Measurements from ENCODE around the gene RILPL2. TPM values are rescaled to one million over a fixed set of nuclear protein-coding genes. Genes with fewer than 3 reads are reported as not detected.
A peak's percentile ranks its signal among the peaks of the same experiment; 100 is the strongest.
"Not testable (repeated sequence)": the region's sequence is repeated elsewhere in the genome, so short reads cannot be mapped to it uniquely, and the experiment has no call there.

RILPL2 gene
- total RNA-seq = 10 to 100 TPM in 1 of 2 donors, 1 to 10 TPM in 1; 8.6 to 11.2 TPM

GRCh38 chr12:123436017-123436964 lies at the start of gene RILPL2:
Gene RILPL2 (minus strand): TSS chr12:123436684. CDS start chr12:123436420, 264 bp downstream.
- H3K36me3 Mint-ChIP-seq = peaks cover 21 to 26% of the 10 kb centered on the region in 2 donors
- H3K9me3 Mint-ChIP-seq = no peaks in the 10 kb centered on the region
- peak; percentile 88 to 91 for ATAC-seq
- peak; percentile 93 to 95 for DNase-seq (ENCODE audit: low spot score in 2 of 2)
- peak within 1 kb of the TSS; percentile 98 to 100 for H3K27ac Mint-ChIP-seq

- no peak overlapping the region for H3K27ac Mint-ChIP-seq
- no peak for ATAC-seq
- H3K9me3 Mint-ChIP-seq = no peaks in the 10 kb centered on the region
- no peaks in the 10 kb centered on the region for H3K36me3 Mint-ChIP-seq
- no peak for DNase-seq (ENCODE audit: low spot score in 2 of 2)
These were observed 49.3 kb upstream of the RILPL2 start for GRCh38 chr12:123485756-123486155.

- peak in 1 of 2 donors; percentile 6 for DNase-seq (ENCODE audit: low spot score in 2 of 2)
- no peaks in the 10 kb centered on the region for H3K9me3 Mint-ChIP-seq
- peak in 1 of 2 donors; percentile 67 for ATAC-seq
- H3K27ac Mint-ChIP-seq = peak overlapping the region in 1 of 2 donors; percentile 80
- H3K36me3 Mint-ChIP-seq = no peaks in the 10 kb centered on the region
These were observed 47.2 kb upstream of the RILPL2 start for GRCh38 chr12:123483602-123484248.

GRCh38 chr12:123482876-123483275 lies 46.4 kb upstream of the RILPL2 start:
- no peak overlapping the region for H3K27ac Mint-ChIP-seq
- no peak for ATAC-seq
- no peaks in the 10 kb centered on the region for H3K36me3 Mint-ChIP-seq
- no peak for DNase-seq (ENCODE audit: low spot score in 2 of 2)
- H3K9me3 Mint-ChIP-seq = no peaks in the 10 kb centered on the region

- not testable (repeated sequence) for DNase-seq (ENCODE audit: low spot score in 2 of 2); H3K9me3 Mint-ChIP-seq; H3K36me3 Mint-ChIP-seq; ATAC-seq
- peak overlapping the region in 1 of 2 donors; percentile 44 for H3K27ac Mint-ChIP-seq
These were observed 44.8 kb upstream of the RILPL2 start for GRCh38 chr12:123481251-123481650.

- H3K27ac Mint-ChIP-seq = peak overlapping the region in 1 of 2 donors; percentile 59
- no peaks in the 10 kb centered on the region for H3K9me3 Mint-ChIP-seq
- no peak for DNase-seq (ENCODE audit: low spot score in 2 of 2)
- H3K36me3 Mint-ChIP-seq = peaks cover 0 to 9% of the 10 kb centered on the region in 2 donors
- ATAC-seq = no peak
These were observed 43.1 kb upstream of the RILPL2 start for GRCh38 chr12:123479442-123480180.

- H3K36me3 Mint-ChIP-seq = peaks cover 0 to 9% of the 10 kb centered on the region in 2 donors
- DNase-seq (ENCODE audit: low spot score in 2 of 2) = no peak
- no peak overlapping the region for H3K27ac Mint-ChIP-seq
- no peaks in the 10 kb centered on the region for H3K9me3 Mint-ChIP-seq
- ATAC-seq = no peak
These were observed 42.3 kb upstream of the RILPL2 start for GRCh38 chr12:123478762-123479161.

- Mint-ChIP-seq H3K36me3 (peaks cover 0 to 9% of the 10 kb centered on the region in 2 donors), H3K27ac (no peak overlapping the region), H3K9me3 (no peaks in the 10 kb centered on the region)
- no peak for ATAC-seq
- no peak for DNase-seq (ENCODE audit: low spot score in 2 of 2)
These were observed 41.6 kb upstream of the RILPL2 start for GRCh38 chr12:123478069-123478468.

GRCh38 chr12:123475246-123475703 lies 38.8 kb upstream of the RILPL2 start:
- ATAC-seq (peak in 1 of 2 donors; percentile 7), DNase-seq (ENCODE audit: low spot score in 2 of 2) (no peak)
- peaks cover 0 to 9% of the 10 kb centered on the region in 2 donors for H3K36me3 Mint-ChIP-seq
- H3K9me3 Mint-ChIP-seq = no peaks in the 10 kb centered on the region
- H3K27ac Mint-ChIP-seq = peak overlapping the region; percentile 77 to 93

- H3K27ac Mint-ChIP-seq = peak overlapping the region; percentile 77 to 93
- H3K36me3 Mint-ChIP-seq = peaks cover 0 to 9% of the 10 kb centered on the region in 2 donors
- ATAC-seq = peak; percentile 45 to 73
- no peak for DNase-seq (ENCODE audit: low spot score in 2 of 2)
- no peaks in the 10 kb centered on the region for H3K9me3 Mint-ChIP-seq
These were observed 38.2 kb upstream of the RILPL2 start for GRCh38 chr12:123474485-123475245.

- peak overlapping the region in 1 of 2 donors; percentile 84 for H3K27ac Mint-ChIP-seq
These were observed 36.0 kb upstream of the RILPL2 start for GRCh38 chr12:123472438-123472849.

GRCh38 chr12:123471374-123472068 lies 35.0 kb upstream of the RILPL2 start:
- H3K9me3 Mint-ChIP-seq = no peaks in the 10 kb centered on the region
- H3K27ac Mint-ChIP-seq = peak overlapping the region in 1 of 2 donors; percentile 4
- peaks cover 0 to 9% of the 10 kb centered on the region in 2 donors for H3K36me3 Mint-ChIP-seq
- no peak for ATAC-seq
- no peak for DNase-seq (ENCODE audit: low spot score in 2 of 2)

More at GRCh38 chr12:123472438-123472849, 36.0 kb upstream of the RILPL2 start:
- peaks cover 0 to 9% of the 10 kb centered on the region in 2 donors for H3K36me3 Mint-ChIP-seq
- no peak for ATAC-seq
- H3K9me3 Mint-ChIP-seq = no peaks in the 10 kb centered on the region
- DNase-seq (ENCODE audit: low spot score in 2 of 2) = no peak

- DNase-seq (ENCODE audit: low spot score in 2 of 2) (no peak), ATAC-seq (no peak)
- H3K36me3 Mint-ChIP-seq = peaks cover 7 to 9% of the 10 kb centered on the region in 2 donors
- H3K9me3 Mint-ChIP-seq = no peaks in the 10 kb centered on the region
- no peak overlapping the region for H3K27ac Mint-ChIP-seq
These were observed 33.5 kb upstream of the RILPL2 start for GRCh38 chr12:123469978-123470377.

GRCh38 chr12:123468786-123469185 lies 32.3 kb upstream of the RILPL2 start:
- Mint-ChIP-seq H3K27ac (no peak overlapping the region), H3K9me3 (no peaks in the 10 kb centered on the region), H3K36me3 (peaks cover 4 to 10% of the 10 kb centered on the region in 2 donors)
- no peak for DNase-seq (ENCODE audit: low spot score in 2 of 2)
- ATAC-seq = peak in 1 of 2 donors; percentile 26

GRCh38 chr12:123465084-123465483 lies 28.6 kb upstream of the RILPL2 start:
- peaks cover 10% of the 10 kb centered on the region in 2 donors for H3K36me3 Mint-ChIP-seq
- no peak for DNase-seq (ENCODE audit: low spot score in 2 of 2)
- no peaks in the 10 kb centered on the region for H3K9me3 Mint-ChIP-seq
- H3K27ac Mint-ChIP-seq = no peak overlapping the region
- ATAC-seq = no peak

Data from activated naive CD4-positive, alpha-beta T cell treated with anti-CD3 and anti-CD28 coated beads, Interleukin-2, amount 50 U/mL, for 72 hours (primary cell).